Measurements from ENCODE around the gene PITPNB.
A peak's percentile ranks its signal among the peaks of the same experiment; 100 is the strongest.

The PITPNB gene

GRCh38 chr22:27853424-27853823, 65.6 kb downstream of the PITPNB start:
- DNase-seq = no peak

- DNase-seq = peak; percentile 17 to 51
Observed at GRCh38 chr22:27851974-27852746, 66.9 kb downstream of the PITPNB start.

- DNase-seq = no peak
Observed at GRCh38 chr22:27850000-27850521, 69.0 kb downstream of the PITPNB start.

GRCh38 chr22:27848005-27848404, 71.1 kb downstream of the PITPNB start:
- no peak for DNase-seq

- DNase-seq = no peak
Observed at GRCh38 chr22:27846910-27847309, 72.1 kb downstream of the PITPNB start.

GRCh38 chr22:27846248-27846757, 72.8 kb downstream of the PITPNB start:
- no peak for DNase-seq

GRCh38 chr22:27845644-27846043, 73.4 kb downstream of the PITPNB start:
- no peak for DNase-seq

- no peak for DNase-seq
Observed at GRCh38 chr22:27844656-27845591, 74.1 kb downstream of the PITPNB start.

GRCh38 chr22:27844256-27844655, 74.8 kb downstream of the PITPNB start:
- DNase-seq = no peak

- DNase-seq = no peak
Observed at GRCh38 chr22:27843441-27843840, 75.6 kb downstream of the PITPNB start.

- DNase-seq = no peak
Observed at GRCh38 chr22:27842669-27843431, 76.2 kb downstream of the PITPNB start.

GRCh38 chr22:27842201-27842600, 76.9 kb downstream of the PITPNB start:
- DNase-seq = no peak

- no peak for DNase-seq
Observed at GRCh38 chr22:27840436-27840835, 78.6 kb downstream of the PITPNB start.

GRCh38 chr22:27839057-27839660, 79.9 kb downstream of the PITPNB start:
- no peak for DNase-seq

GRCh38 chr22:27836181-27836580, 82.9 kb downstream of the PITPNB start:
- DNase-seq = no peak

GRCh38 chr22:27835446-27835845, 83.6 kb downstream of the PITPNB start:
- DNase-seq = no peak

GRCh38 chr22:27834364-27835185, 84.5 kb downstream of the PITPNB start:
- no peak for DNase-seq

- no peak for DNase-seq
Observed at GRCh38 chr22:27833803-27834202, 85.3 kb downstream of the PITPNB start.

- no peak for DNase-seq
Observed at GRCh38 chr22:27832606-27833005, 86.5 kb downstream of the PITPNB start.

GRCh38 chr22:27829620-27830019, 89.4 kb downstream of the PITPNB start:
- no peak for DNase-seq

Data from NCI-H1930 (cell line).